NCI-H524 treated with DMSO at 0.1 percent for 48 hours (cell line): ENCODE data around the gene PPIL1.
"Not testable (repeated sequence)": the region's sequence is repeated elsewhere in the genome, so short reads cannot be mapped to it uniquely, and the experiment has no call there.

Experiments used
- DNase-seq: peaks from one replicate; lab custom pipeline; 2025; lab: John Stamatoyannopoulos, UW

The PPIL1 gene

GRCh38 chr6:36814249-36814648 is 60.4 kb downstream of the PPIL1 start:
- no peak for DNase-seq

- no peak for DNase-seq
Measured at GRCh38 chr6:36813526-36813925, 61.1 kb downstream of the PPIL1 start.

- not testable (repeated sequence) for DNase-seq
Measured at GRCh38 chr6:36813047-36813446, 61.6 kb downstream of the PPIL1 start.

DNA sequence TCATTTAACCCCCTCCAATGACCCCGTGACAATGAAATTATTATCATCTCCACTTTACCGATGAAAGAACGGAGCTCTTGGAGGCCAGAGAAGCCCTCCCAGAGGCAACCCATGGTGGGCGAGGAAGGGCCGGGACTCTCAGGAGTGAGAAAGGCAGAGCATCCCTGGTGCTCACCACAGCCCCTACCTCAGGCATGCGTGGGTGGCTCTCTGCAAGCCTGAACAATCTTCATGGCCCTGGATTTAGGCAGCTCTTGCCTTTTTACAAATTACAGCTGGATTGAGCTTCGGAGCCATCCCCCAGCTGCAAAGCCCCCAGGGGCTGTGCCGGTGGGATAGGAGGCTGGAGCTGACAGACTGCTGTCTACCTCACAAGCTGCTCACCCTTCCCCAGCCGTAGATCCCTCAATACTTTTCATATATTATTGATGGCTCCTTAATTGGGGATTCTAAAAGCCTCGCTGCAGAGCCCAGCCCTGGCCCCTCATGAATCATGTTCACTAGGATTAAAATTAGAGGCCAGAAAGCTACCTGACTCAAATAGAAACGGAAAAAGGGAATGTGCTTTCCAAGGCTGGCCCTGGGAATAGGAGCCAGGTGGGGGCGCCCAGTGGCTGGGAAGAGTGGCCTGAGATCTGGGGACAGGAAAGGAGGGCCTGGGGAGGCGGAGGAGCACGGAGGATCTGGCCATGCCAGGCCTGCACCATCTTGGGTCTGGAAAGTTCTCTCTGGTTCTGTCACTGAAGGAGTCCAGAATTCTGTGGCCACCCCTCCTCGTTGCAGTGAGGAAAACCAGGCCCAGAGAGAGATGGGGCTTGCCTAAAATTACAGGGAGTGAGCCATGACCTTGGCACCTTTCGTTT is 64.4 kb downstream of the PPIL1 start:
- no peak for DNase-seq

GRCh38 chr6:36809156-36809555 is 65.4 kb downstream of the PPIL1 start:
- no peak for DNase-seq

- no peak for DNase-seq
Measured at GRCh38 chr6:36808634-36809033, 66.0 kb downstream of the PPIL1 start.

GRCh38 chr6:36807750-36808149 is 66.9 kb downstream of the PPIL1 start:
- no peak for DNase-seq

GRCh38 chr6:36807143-36807542 is 67.5 kb downstream of the PPIL1 start:
- DNase-seq = no peak

GRCh38 chr6:36805917-36806316 is 68.7 kb downstream of the PPIL1 start:
- no peak for DNase-seq

GRCh38 chr6:36805096-36805797 is 69.4 kb downstream of the PPIL1 start:
- no peak for DNase-seq
